Endothelial cell of umbilical vein (primary cell): ENCODE results near the gene GNGT2. TPM values are rescaled to one million over a fixed set of nuclear protein-coding genes. Genes with fewer than 3 reads are reported as not detected.

Source experiments
- BruUV-seq: library from RNA; stranded (reverse); fragments of 400-500 nt; replicated peaks from 2 replicates; lab custom pipeline; 2021; lab: Mats Ljungman, UMichigan
- CTCF ChIA-PET: fragments of 300-600, 350-600 bp; sonication (Branson Sonifier 250); formaldehyde crosslinking; loops from one replicate; lab custom pipeline; 2021; ENCODE audit warnings: antibody characterized with exemption, inconsistent platforms; lab: Charles Lee
- POLR2A ChIA-PET: fragments of 300-600, 350-600 bp; sonication (Branson Sonifier 250); formaldehyde crosslinking; loops from one replicate; lab custom pipeline; 2021; ENCODE audit warnings: antibody characterized with exemption, inconsistent platforms; lab: Charles Lee
- DNase-seq: peaks from one replicate; pipeline ENCODE4 v3.0.0-alpha.2; 2011; ENCODE audit warnings: low read depth, low spot score
- FAIRE-seq: peaks from 2 replicates; lab custom pipeline; 2011; peaks lifted over from hg19 to GRCh38; lab: Jason Lieb, UNC
- H2AFZ ChIP-seq: 2 replicates; pipeline ENCODE4 v1.6.0; 2012; ENCODE audit warnings: low read depth, low read length, control low read depth, inconsistent platforms
- H3K27ac ChIP-seq: 2 replicates; pipeline ENCODE4 v1.5.1; 2011; ENCODE audit warnings: low read depth, mild to moderate bottlenecking, control low read depth, low read length, moderate library complexity; ENCODE audit not compliant: insufficient read depth
- H3K27me3 ChIP-seq, 2 experiments: 2 replicates each; pipeline versions ENCODE4 v1.6.0 to v1.6.1; 2011; ENCODE audit warnings: low read length in 2 of 2, mixed read lengths in 1 of 2; ENCODE audit not compliant: control insufficient read depth in 2 of 2, insufficient read depth in 2 of 2
- H3K36me3 ChIP-seq, 2 experiments: 2 replicates in 1 of 2; 3 replicates in 1 of 2; pipeline ENCODE4 v1.5.1; 2011; ENCODE audit warnings: low read length in 2 of 2, mild to moderate bottlenecking in 1 of 2, moderate library complexity in 1 of 2; ENCODE audit not compliant: control insufficient read depth in 2 of 2, insufficient read depth in 2 of 2; ENCODE audit errors: extremely low read depth in 1 of 2
- H3K4me1 ChIP-seq: 3 replicates; pipeline ENCODE4 v1.5.1; 2011; ENCODE audit warnings: mild to moderate bottlenecking, low read length; ENCODE audit not compliant: control insufficient read depth, insufficient read depth; ENCODE audit errors: extremely low read depth
- H3K4me2 ChIP-seq: 2 replicates; pipeline ENCODE4 v1.6.1; 2011; ENCODE audit warnings: low read length, control low read depth, mixed read lengths; ENCODE audit not compliant: insufficient read depth
- H3K4me3 ChIP-seq, 3 experiments: fragments of 200-600 bp in 1 of 3; sonication (generic), shearing (Covaris generic) in 1 of 3; replicated peaks in 1 of 3; 2 replicates each; pipeline ENCODE4 v1.5.1; 2011 to 2016; ENCODE audit warnings: control low read depth in 3 of 3, low read length in 3 of 3, mild to moderate bottlenecking in 2 of 3, inconsistent platforms in 1 of 3, low read depth in 1 of 3, moderate library complexity in 1 of 3; ENCODE audit not compliant: insufficient read depth in 1 of 3
- H3K79me2 ChIP-seq: 2 replicates; pipeline ENCODE4 v1.6.0; 2012; ENCODE audit warnings: low read length, inconsistent platforms; ENCODE audit not compliant: control insufficient read depth, insufficient read depth
- H3K9ac ChIP-seq: replicated peaks from 2 replicates; pipeline ENCODE3; 2011; ENCODE audit warnings: low read length, control low read depth; ENCODE audit not compliant: insufficient read depth; ENCODE audit errors: extremely low read depth
- H3K9me1 ChIP-seq: replicated peaks from 3 replicates; pipeline ENCODE4 v1.6.0; 2011; ENCODE audit warnings: mild to moderate bottlenecking, low read length; ENCODE audit not compliant: control insufficient read depth, insufficient read depth; ENCODE audit errors: extremely low read depth
- H3K9me3 ChIP-seq: replicated peaks from 2 replicates; pipeline ENCODE4 v1.5.1; 2012; ENCODE audit warnings: low read length, inconsistent platforms; ENCODE audit not compliant: control insufficient read depth, insufficient read depth
- H4K20me1 ChIP-seq: replicated peaks from 2 replicates; pipeline ENCODE3; 2011; ENCODE audit warnings: mild to moderate bottlenecking, low read length; ENCODE audit not compliant: control insufficient read depth, insufficient read depth; ENCODE audit errors: extremely low read depth
- FOS ChIP-seq: IDR thresholded peaks from 2 replicates; pipeline ENCODE4 v1.6.1; 2011; ENCODE audit warnings: mild to moderate bottlenecking, low read length, moderate library complexity, borderline replicate concordance; ENCODE audit not compliant: insufficient read depth
- POLR2AphosphoS5 ChIP-seq: IDR thresholded peaks from 2 replicates; pipeline ENCODE4 v1.6.1; 2012; ENCODE audit warnings: low read depth, mild to moderate bottlenecking, control low read depth, low read length, moderate library complexity; ENCODE audit not compliant: insufficient read depth
- dilution Hi-C: fragments of 300-500 bp; cut with MboI; formaldehyde crosslinking; loops from one replicate; pipeline ENCODE4 v1.15.0; 2019; ENCODE audit warnings: low sequenced_read_pairs; ENCODE audit not compliant: extremely low pct_ligation_motif_present
- intact Hi-C: fragments of 100-400 bp; cut with micrococcal nuclease; formaldehyde crosslinking; loops from one replicate; pipeline ENCODE4 v1.10.0; 2022
- polyA plus RNA-seq, 4 experiments: library from polyadenylated mRNA; depleted of rRNA in 3 of 4; stranded (reverse) in 3 of 4; unstranded in 1 of 4; fragments of >200 nt; gene quantifications; 2 replicates each; pipeline versions ENCODE4 v1.2.1 to v1.2.3, GENCODE V29; 2011 to 2012; ENCODE audit warnings: missing spikeins in 1 of 4
- total RNA-seq: library from RNA; stranded (reverse); gene quantifications from 2 replicates; pipeline ENCODE4 v1.2.3, GENCODE V29; 2021
- TF ChIP-seq, protein P1 (sequence below): IDR thresholded peaks from 2 replicates; pipeline ENCODE4 v1.6.1; 2011; ENCODE audit not compliant: insufficient read depth, insufficient read length
- TF ChIP-seq, protein P2 (sequence below), 2 donors: IDR thresholded peaks; 1 replicate in 1 of 2; 2 replicates in 1 of 2; pipeline ENCODE4 v1.5.1; 2011; ENCODE audit warnings: low read length in 2 of 2, mild to moderate bottlenecking in 2 of 2, moderate library complexity in 2 of 2, control low read depth in 1 of 2, inconsistent platforms in 1 of 2, low read depth in 1 of 2; ENCODE audit not compliant: insufficient read depth in 1 of 2; ENCODE audit errors: extremely low read depth in 1 of 2

Gene GNGT2
- total and polyA plus RNA-seq, 2 donors (not counting 3 experiments of a cell fraction or from before 2014, with no cell fraction given): 2.8 to 3.8 TPM

- Histone ChIP-seq H3K79me2 (peaks cover 12% of the 10 kb centered on the region), H3K27me3 (peaks cover 2 to 8% of the 10 kb centered on the region in 2 experiments), H3K9me3 (no peaks in the 10 kb centered on the region), H3K4me3 (no peak overlapping the region), H3K9me1 (no peaks in the 10 kb centered on the region), H3K9ac (no peak overlapping the region), H3K4me1 (peaks cover 28% of the 10 kb centered on the region), H4K20me1 (no peaks in the 10 kb centered on the region), H3K4me2 (no peak overlapping the region), H3K36me3 (peaks cover 2 to 24% of the 10 kb centered on the region in 2 experiments), H2AFZ (no peak overlapping the region), H3K27ac (no peak overlapping the region)
- TF ChIP-seq, protein P1, sequence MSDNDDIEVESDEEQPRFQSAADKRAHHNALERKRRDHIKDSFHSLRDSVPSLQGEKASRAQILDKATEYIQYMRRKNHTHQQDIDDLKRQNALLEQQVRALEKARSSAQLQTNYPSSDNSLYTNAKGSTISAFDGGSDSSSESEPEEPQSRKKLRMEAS: no peak
- TF ChIP-seq FOS (no peak), POLR2AphosphoS5 (no peak)
- TF ChIP-seq, protein P2, sequence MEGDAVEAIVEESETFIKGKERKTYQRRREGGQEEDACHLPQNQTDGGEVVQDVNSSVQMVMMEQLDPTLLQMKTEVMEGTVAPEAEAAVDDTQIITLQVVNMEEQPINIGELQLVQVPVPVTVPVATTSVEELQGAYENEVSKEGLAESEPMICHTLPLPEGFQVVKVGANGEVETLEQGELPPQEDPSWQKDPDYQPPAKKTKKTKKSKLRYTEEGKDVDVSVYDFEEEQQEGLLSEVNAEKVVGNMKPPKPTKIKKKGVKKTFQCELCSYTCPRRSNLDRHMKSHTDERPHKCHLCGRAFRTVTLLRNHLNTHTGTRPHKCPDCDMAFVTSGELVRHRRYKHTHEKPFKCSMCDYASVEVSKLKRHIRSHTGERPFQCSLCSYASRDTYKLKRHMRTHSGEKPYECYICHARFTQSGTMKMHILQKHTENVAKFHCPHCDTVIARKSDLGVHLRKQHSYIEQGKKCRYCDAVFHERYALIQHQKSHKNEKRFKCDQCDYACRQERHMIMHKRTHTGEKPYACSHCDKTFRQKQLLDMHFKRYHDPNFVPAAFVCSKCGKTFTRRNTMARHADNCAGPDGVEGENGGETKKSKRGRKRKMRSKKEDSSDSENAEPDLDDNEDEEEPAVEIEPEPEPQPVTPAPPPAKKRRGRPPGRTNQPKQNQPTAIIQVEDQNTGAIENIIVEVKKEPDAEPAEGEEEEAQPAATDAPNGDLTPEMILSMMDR (IDR thresholded peaks at IDR 0.05; ENCODE audit: extremely low read depth in 1 of 2, insufficient read depth in 1 of 2, low read depth in 1 of 2, low read length in 2 of 2): peak in 1 of 2 donors; percentile 13
- FAIRE-seq (no peak), DNase-seq (no peak)
- CTCF ChIA-PET: interaction anchor here (1.2 kb wide), 1 partner anchor 9 kb away, joined by 4 read pairs; no protein-coding TSS in a partner anchor
- dilution Hi-C loops (no loop called here), intact Hi-C loops (no loop called here)
- POLR2A ChIA-PET: no interaction called here
- BruUV-seq: no TSS peak
These were observed 8.9 kb upstream of the GNGT2 start for GRCh38 chr17:49218941-49219913.
